HEK293T (cell line): ENCODE data around the gene NAGK.

Source experiments
- CTCF ChIA-PET: fragments of 350-600 bp; formaldehyde crosslinking; extraction: SDS; loops from one replicate; lab custom pipeline; 2021; ENCODE audit warnings: antibody characterized with exemption, inconsistent platforms; lab: Yijun Ruan, JAX
- POLR2A ChIA-PET: fragments of 350-600 bp; formaldehyde crosslinking; extraction: SDS; loops from one replicate; lab custom pipeline; 2020; ENCODE audit warnings: antibody characterized with exemption, inconsistent platforms; lab: Yijun Ruan, JAX
- DNase-seq: peaks from one replicate; pipeline ENCODE4 v3.0.0; 2012; ENCODE audit warnings: mixed read lengths; ENCODE audit errors: extremely low spot score
- ARNT ChIP-seq: fragments of 450-650 bp; IDR thresholded peaks from 2 replicates; pipeline ENCODE4 v1.6.1; 2017; ENCODE audit warnings: mild to moderate bottlenecking
- BHLHE40 ChIP-seq: fragments of 450-650 bp; IDR thresholded peaks from 2 replicates; pipeline ENCODE4 v1.6.1; 2016; ENCODE audit warnings: mild to moderate bottlenecking, moderate library complexity, borderline replicate concordance
- CTBP1 ChIP-seq: fragments of 450-650 bp; IDR thresholded peaks from 2 replicates; pipeline ENCODE4 v1.6.1; 2016; ENCODE audit warnings: borderline replicate concordance
- ELF4 ChIP-seq: fragments of 450-650 bp; IDR thresholded peaks from 2 replicates; pipeline ENCODE4 v1.6.1; 2017; ENCODE audit warnings: antibody characterized with exemption
- FOXA1 ChIP-seq: fragments of 450-650 bp; IDR thresholded peaks from 2 replicates; pipeline ENCODE4 v1.6.1; 2016; ENCODE audit warnings: mild to moderate bottlenecking
- FOXK2 ChIP-seq: fragments of 450-650 bp; IDR thresholded peaks from 2 replicates; pipeline ENCODE4 v1.6.1; 2016; ENCODE audit warnings: mild to moderate bottlenecking
- FOXM1 ChIP-seq: fragments of 450-650 bp; IDR thresholded peaks from 2 replicates; pipeline ENCODE4 v1.6.1; 2017; ENCODE audit warnings: mild to moderate bottlenecking, borderline replicate concordance
- HDGF ChIP-seq: fragments of 450-650 bp; IDR thresholded peaks from 2 replicates; pipeline ENCODE4 v1.6.1; 2017; ENCODE audit warnings: antibody characterized with exemption, borderline replicate concordance
- L3MBTL2 ChIP-seq: fragments of 450-650 bp; conservative IDR thresholded peaks from 2 replicates; pipeline ENCODE4 v1.6.1; 2016; ENCODE audit warnings: mild to moderate bottlenecking
- LEF1 ChIP-seq: fragments of 450-650 bp; IDR thresholded peaks from 2 replicates; pipeline ENCODE4 v1.6.1; 2017; ENCODE audit warnings: mild to moderate bottlenecking, borderline replicate concordance
- NFRKB ChIP-seq: fragments of 450-650 bp; IDR thresholded peaks from 2 replicates; pipeline ENCODE4 v1.6.1; 2016; ENCODE audit warnings: mild to moderate bottlenecking, moderate library complexity
- SP1 ChIP-seq: fragments of 450-650 bp; IDR thresholded peaks from 2 replicates; pipeline ENCODE4 v1.6.1; 2017
- SUZ12 ChIP-seq: fragments of 450-650 bp; IDR thresholded peaks from 2 replicates; pipeline ENCODE4 v1.6.1; 2016; ENCODE audit warnings: mild to moderate bottlenecking
- TARDBP ChIP-seq: fragments of 450-650 bp; IDR thresholded peaks from 2 replicates; pipeline ENCODE4 v1.6.1; 2016
- ZNF384 ChIP-seq: fragments of 450-650 bp; IDR thresholded peaks from 2 replicates; pipeline ENCODE4 v1.6.1; 2016
- TF ChIP-seq, protein P1 (sequence below): fragments of 450-650 bp; IDR thresholded peaks from 2 replicates; pipeline ENCODE4 v1.6.1; 2016

NAGK gene

GRCh38 chr2:71120195-71120594 lies 51.7 kb downstream of the NAGK start:
- TF ChIP-seq FOXM1 (no peak), ZNF384 (no peak), BHLHE40 (no peak), FOXA1 (no peak), CTBP1 (no peak), FOXK2 (no peak), TARDBP (no peak), ELF4 (no peak), SP1 (no peak)
- TF ChIP-seq, protein P1, sequence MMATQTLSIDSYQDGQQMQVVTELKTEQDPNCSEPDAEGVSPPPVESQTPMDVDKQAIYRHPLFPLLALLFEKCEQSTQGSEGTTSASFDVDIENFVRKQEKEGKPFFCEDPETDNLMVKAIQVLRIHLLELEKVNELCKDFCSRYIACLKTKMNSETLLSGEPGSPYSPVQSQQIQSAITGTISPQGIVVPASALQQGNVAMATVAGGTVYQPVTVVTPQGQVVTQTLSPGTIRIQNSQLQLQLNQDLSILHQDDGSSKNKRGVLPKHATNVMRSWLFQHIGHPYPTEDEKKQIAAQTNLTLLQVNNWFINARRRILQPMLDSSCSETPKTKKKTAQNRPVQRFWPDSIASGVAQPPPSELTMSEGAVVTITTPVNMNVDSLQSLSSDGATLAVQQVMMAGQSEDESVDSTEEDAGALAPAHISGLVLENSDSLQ: no peak
- DNase-seq: no peak
- CTCF ChIA-PET: no interaction called here
- POLR2A ChIA-PET: interaction anchor here (1.5 kb wide), 1 partner anchor 53 kb away, joined by 3 read pairs; no protein-coding TSS in a partner anchor

- ChIA-PET POLR2A (no interaction called here), CTCF (no interaction called here)
- no peak for DNase-seq
- no peak for TF ChIP-seq LEF1
- no peak for TF ChIP-seq CTBP1
- no peak for TF ChIP-seq SUZ12
- no peak for TF ChIP-seq NFRKB
Measured at GRCh38 chr2:71121479-71121878, 53.0 kb downstream of the NAGK start.

DNA sequence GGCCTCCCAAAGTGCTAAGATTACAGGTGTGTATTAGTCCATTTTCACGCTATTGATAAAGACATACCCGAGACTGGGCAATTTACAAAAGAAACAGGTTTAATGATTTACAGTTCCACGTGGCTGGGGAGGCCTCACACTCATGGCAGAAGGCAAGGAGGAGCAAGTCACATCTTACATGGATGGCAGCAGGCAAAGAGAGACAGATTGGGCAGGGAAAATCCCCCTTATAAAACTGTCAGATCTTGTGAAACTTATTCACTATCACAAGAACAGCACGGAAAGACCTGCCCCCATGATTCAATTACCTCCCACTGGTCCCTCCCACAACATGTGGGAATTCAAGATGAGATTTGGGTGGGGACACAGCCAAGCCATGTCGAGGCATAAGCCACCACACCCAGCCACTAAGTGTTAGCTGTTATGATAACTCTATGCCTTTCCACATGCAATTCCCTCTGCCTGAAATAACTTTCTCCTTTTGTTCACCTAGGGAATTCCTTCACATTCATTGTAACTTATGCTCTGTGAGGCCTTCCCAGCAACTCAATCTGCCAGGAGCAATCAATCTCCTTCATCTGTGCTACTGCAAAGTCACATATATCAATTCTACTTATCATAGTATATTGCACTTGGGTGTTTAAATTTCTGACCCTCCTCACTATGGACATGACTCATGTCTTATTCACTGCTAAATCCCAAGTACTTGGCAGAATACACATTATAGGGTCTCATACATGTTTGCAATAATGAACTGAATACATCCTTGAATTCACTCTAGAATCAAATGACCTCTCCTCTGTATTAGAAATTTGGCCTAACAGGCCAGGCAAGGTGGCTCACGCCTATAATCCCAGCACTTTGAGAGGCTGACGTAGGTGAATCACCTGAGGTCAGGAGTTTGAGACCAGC lies 54.2 kb downstream of the NAGK start:
- TF ChIP-seq ELF4 (no peak), TARDBP (no peak), HDGF (no peak), NFRKB (no peak), FOXA1 (no peak), SUZ12 (no peak), CTBP1 (no peak), ZNF384 (no peak), LEF1 (no peak), FOXK2 (no peak), BHLHE40 (no peak), ARNT (no peak), SP1 (no peak), L3MBTL2 (no peak), FOXM1 (no peak)
- TF ChIP-seq, protein P1: no peak
- DNase-seq: no peak
- CTCF ChIA-PET: no interaction called here
- POLR2A ChIA-PET: no interaction called here

DNA sequence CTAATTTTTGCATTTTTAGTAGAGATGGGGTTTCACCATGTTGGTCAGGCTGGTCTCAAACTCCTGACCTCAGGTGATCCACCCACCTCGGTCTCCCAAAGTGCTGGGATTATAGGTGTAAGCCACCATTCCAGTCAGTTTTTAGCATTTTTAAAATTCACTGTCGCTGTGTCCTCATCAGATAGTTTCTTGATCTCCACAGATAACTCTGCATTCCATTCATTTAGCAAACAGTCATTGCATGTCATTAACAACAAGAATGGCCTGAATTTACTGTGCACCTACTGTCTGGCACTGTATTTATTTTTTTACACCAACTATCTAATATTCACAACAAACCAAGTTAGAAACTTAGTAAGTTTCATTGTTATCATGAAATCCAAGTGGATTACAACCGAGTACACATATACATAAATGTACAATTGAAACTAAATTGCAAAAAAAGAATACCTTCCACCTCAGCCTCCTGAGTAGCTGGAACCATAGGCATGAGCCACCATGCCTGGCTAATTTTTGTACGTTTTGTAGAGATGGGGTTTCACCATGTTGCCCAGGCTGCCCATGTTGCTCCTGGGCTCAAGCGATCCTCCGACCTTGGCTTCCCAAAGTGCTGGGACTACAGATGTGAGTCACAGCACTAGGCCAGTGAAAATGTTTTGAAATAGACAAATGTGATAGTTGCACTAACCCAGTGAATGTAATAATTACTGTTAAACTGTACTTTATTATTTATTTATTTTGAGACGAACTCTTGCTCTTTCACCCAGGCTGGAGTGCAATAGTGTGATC lies 57.3 kb downstream of the NAGK start:
- ChIA-PET CTCF (no interaction called here), POLR2A (interaction anchor here (1.5 kb wide), 1 partner anchor 58 kb away, joined by 7 read pairs; the partner anchor contains the start of gene NAGK)
- TF ChIP-seq SP1 (no peak), LEF1 (no peak), BHLHE40 (no peak), FOXM1 (no peak), SUZ12 (no peak), TARDBP (no peak), HDGF (no peak), L3MBTL2 (no peak), CTBP1 (no peak), ARNT (no peak), ELF4 (no peak), NFRKB (no peak), ZNF384 (no peak)
- TF ChIP-seq, protein P1: no peak
- DNase-seq: no peak

GRCh38 chr2:71126957-71127356 lies 58.5 kb downstream of the NAGK start:
- TF ChIP-seq FOXA1: no peak
- TF ChIP-seq, protein P1: 0 out of 2 replicates have a peak, but pooled peaks have one; percentile 25
- TF ChIP-seq ARNT: no peak
- no peak for TF ChIP-seq NFRKB
- CTCF ChIA-PET: no interaction called here
- POLR2A ChIA-PET: interaction anchor here (1.5 kb wide), 1 partner anchor 59 kb away, joined by 7 read pairs; the partner anchor contains the start of gene NAGK
- no peak for DNase-seq
